GM19467 (cell line): ENCODE measurements around the gene PLIN1.
"Not testable (repeated sequence)": the region's sequence is repeated elsewhere in the genome, so short reads cannot be mapped to it uniquely, and the experiment has no call there.

Experiments
- ATAC-seq: cut with Tn5 transposase; IDR thresholded peaks from one replicate; pipeline ENCODE4 v1.9.1; 2021; ENCODE audit warnings: mild to moderate bottlenecking, moderate library complexity; ENCODE audit not compliant: unreplicated experiment

The PLIN1 gene

GRCh38 chr15:89679212-89679611 is at the start of gene PLIN1:
TSS of gene PLIN1 (minus strand) at chr15:89679367. CDS start at chr15:89677489, 1,878 bp downstream.
- ATAC-seq: no peak

- ATAC-seq: no peak
Measured at GRCh38 chr15:89728254-89728653, 49.1 kb upstream of the PLIN1 start.

GRCh38 chr15:89725064-89725463 is 45.9 kb upstream of the PLIN1 start:
- ATAC-seq: no peak

GRCh38 chr15:89724621-89725020 is 45.5 kb upstream of the PLIN1 start:
- no peak for ATAC-seq

- ATAC-seq: no peak
Measured at GRCh38 chr15:89723031-89723430, 43.9 kb upstream of the PLIN1 start.

- ATAC-seq: no peak
Measured at GRCh38 chr15:89714775-89715174, 35.6 kb upstream of the PLIN1 start.

GRCh38 chr15:89707577-89707976 is 28.4 kb upstream of the PLIN1 start:
- ATAC-seq: no peak

GRCh38 chr15:89704411-89704810 is 25.2 kb upstream of the PLIN1 start:
- ATAC-seq: no peak

GRCh38 chr15:89695198-89695597 is 16.0 kb upstream of the PLIN1 start:
- no peak for ATAC-seq

GRCh38 chr15:89693696-89694095 is 14.5 kb upstream of the PLIN1 start:
- ATAC-seq: no peak

- no peak for ATAC-seq
Measured at GRCh38 chr15:89693091-89693490, 13.9 kb upstream of the PLIN1 start.

- peak; percentile 86 for ATAC-seq
Measured at GRCh38 chr15:89690276-89691218, 11.4 kb upstream of the PLIN1 start, which contains the start of the genes PEX11A and WDR93. TSS of gene PEX11A (minus strand) at chr15:89690754. CDS start at chr15:89690632, 122 bp downstream. TSS of gene WDR93 (plus strand) at chr15:89690811. CDS start at chr15:89701747, 10,936 bp downstream.

GRCh38 chr15:89689930-89690275 is 10.7 kb upstream of the PLIN1 start:
- ATAC-seq: not testable (repeated sequence)

GRCh38 chr15:89686522-89686921 is 7.4 kb upstream of the PLIN1 start:
- no peak for ATAC-seq

GRCh38 chr15:89685995-89686394 is 6.8 kb upstream of the PLIN1 start:
- ATAC-seq: no peak

- ATAC-seq: no peak
Measured at GRCh38 chr15:89681146-89681545, 2.0 kb upstream of the PLIN1 start.

- no peak for ATAC-seq
Measured at GRCh38 chr15:89680282-89680873, 1.2 kb upstream of the PLIN1 start.

GRCh38 chr15:89677381-89677780 is 1.8 kb downstream of the PLIN1 start:
- ATAC-seq: no peak

- no peak for ATAC-seq
Measured at GRCh38 chr15:89675606-89676005, 3.6 kb downstream of the PLIN1 start.

GRCh38 chr15:89674526-89674925 is 4.6 kb downstream of the PLIN1 start:
- no peak for ATAC-seq

GRCh38 chr15:89673165-89673512 is 6.0 kb downstream of the PLIN1 start:
- no peak for ATAC-seq
